Stimulated activated CD8-positive, alpha-beta memory T cell treated with anti-CD3 and anti-CD28 coated beads, Interleukin-4, amount 100 ng/mL, for 4 hours (primary cell): ENCODE measurements around the gene CELF5.
A peak's percentile ranks its signal among the peaks of the same experiment; 100 is the strongest.
"Not testable (repeated sequence)": the region's sequence is repeated elsewhere in the genome, so short reads cannot be mapped to it uniquely, and the experiment has no call there.

ENCODE experiments used
- DNase-seq, 2 donors: peaks; one replicate each; pipeline ENCODE4 v3.0.0-alpha.2; 2020; ENCODE audit warnings: low read depth in 2 of 2, low spot score in 1 of 2

CELF5 gene

DNA sequence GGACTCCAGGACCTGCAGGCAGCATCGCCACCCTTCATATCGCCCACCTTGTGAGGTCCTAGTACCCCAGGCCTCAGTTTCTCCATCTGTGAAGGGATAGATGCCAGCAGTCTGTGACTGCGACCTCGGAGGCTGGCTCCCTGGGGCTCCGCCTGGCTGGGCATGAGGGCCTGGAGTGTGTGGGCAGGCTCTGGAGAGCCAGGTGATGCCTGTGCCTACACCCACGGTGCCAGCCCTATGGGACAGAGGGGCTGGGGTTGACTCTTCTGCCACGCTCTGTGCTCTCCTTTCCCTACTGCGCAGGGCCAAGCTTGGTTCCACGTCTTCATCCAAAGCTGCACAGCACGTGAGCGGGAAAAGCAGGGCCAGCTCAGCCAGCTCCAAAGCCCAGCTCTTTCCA, 115.9 kb downstream of the CELF5 start:
- no peak for DNase-seq

DNA sequence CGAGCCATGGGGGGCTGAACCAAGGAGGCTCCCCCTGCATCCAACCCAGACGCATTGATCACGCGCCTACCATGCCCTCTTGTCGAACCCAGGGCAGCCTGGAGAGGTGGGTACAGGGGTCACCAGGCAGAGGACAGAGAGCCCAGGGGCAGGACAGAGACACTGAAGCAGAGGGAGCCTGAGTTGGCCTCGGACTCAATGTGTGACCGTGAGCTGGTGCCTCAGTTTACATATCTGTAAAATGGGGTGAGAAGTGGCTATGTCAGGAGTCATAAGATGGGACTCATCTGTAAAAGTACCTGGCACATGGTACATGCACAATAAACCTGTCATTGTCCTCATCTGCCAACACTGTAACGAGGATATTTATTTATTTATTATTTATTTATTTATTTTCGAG, 117.8 kb downstream of the CELF5 start:
- no peak for DNase-seq

- DNase-seq, result not testable (repeated sequence)
These were observed 118.5 kb downstream of the CELF5 start for GRCh38 chr19:3342962-3343361.

DNA sequence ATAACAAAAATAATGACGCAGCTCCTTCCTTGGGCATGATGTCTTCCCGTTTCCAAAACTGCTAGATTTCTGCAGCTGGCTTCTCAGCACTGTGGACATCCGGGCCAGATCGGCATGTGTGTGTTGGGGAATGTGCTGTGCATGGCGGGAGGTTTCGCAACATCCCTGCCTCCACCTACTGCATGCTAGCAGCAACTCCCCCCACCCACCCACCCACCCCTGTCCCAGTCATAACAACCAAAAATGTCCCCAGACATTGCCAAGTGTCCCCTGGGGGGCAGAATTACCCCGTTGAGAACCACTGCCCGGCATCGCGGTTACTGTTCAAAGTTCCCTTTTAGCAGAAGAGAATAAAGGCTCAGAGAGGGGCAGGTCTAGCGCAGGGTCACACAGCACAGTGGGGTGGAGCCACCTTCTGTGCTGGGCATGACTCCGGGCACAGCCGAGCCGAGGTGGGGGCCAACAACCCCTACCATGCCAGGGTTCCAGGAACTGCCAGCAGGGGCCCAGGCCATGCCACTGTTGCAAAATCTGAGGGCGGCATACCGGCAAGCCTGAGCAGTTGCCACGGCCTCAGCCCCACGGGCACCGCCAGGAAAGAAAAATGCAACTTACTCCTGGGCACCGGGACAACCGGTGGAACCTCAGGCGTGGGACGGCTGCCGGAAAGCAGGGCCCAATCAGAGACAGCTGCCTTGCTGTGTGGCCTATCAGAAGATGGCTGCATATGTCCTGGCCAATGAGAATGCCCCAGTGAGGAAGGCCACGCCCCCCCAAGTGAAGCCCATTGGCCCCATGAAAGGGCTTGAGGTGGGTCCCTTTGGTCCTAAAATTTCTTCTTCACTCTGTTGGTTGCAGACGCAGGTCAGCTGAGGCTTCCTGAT, 119.4 kb downstream of the CELF5 start:
- peak in 1 of 2 donors; percentile 18 for DNase-seq

GRCh38 chr19:3344608-3345598, 120.4 kb downstream of the CELF5 start:
- no peak for DNase-seq

GRCh38 chr19:3345850-3346460, 121.5 kb downstream of the CELF5 start:
- DNase-seq, result no peak
